ENCODE data around the gene MRS2.
"Not testable (repeated sequence)": the region's sequence is repeated elsewhere in the genome, so short reads cannot be mapped to it uniquely, and the experiment has no call there.

MRS2 gene

DNA sequence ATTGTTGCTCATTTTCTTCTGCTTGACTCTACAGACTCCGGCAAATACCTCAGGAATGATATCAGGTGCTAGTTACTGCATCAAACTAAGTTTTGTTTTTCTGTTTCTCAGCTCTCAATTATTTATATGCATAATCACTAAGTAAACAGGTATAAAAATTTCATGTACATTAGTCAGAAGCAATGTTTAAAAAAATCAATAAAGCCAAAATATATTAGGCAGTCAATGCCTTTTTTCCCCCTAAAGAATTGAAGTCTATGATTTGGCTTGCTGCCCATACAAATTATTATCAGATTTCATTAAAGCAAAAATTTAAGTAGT is 20.6 kb upstream of the MRS2 start:
- no peaks in the 10 kb centered on the region for H3K27me3 ChIP-seq (ENCODE audit: insufficient read depth, low read depth)
- H3K79me2 ChIP-seq (ENCODE audit: insufficient read depth, low read depth) = no peaks in the 10 kb centered on the region
- H3K27ac ChIP-seq = no peak overlapping the region
- no peaks in the 10 kb centered on the region for H4K20me1 ChIP-seq (ENCODE audit: insufficient read depth)
- H3K4me2 ChIP-seq = no peak overlapping the region
- no peak overlapping the region for H2AFZ ChIP-seq (ENCODE audit: low read depth)
- TF ChIP-seq, protein P1, sequence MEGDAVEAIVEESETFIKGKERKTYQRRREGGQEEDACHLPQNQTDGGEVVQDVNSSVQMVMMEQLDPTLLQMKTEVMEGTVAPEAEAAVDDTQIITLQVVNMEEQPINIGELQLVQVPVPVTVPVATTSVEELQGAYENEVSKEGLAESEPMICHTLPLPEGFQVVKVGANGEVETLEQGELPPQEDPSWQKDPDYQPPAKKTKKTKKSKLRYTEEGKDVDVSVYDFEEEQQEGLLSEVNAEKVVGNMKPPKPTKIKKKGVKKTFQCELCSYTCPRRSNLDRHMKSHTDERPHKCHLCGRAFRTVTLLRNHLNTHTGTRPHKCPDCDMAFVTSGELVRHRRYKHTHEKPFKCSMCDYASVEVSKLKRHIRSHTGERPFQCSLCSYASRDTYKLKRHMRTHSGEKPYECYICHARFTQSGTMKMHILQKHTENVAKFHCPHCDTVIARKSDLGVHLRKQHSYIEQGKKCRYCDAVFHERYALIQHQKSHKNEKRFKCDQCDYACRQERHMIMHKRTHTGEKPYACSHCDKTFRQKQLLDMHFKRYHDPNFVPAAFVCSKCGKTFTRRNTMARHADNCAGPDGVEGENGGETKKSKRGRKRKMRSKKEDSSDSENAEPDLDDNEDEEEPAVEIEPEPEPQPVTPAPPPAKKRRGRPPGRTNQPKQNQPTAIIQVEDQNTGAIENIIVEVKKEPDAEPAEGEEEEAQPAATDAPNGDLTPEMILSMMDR (conservative IDR thresholded peaks at IDR 0.05; ENCODE audit: low read depth, low read length) = no peak
- H3K4me1 ChIP-seq (ENCODE audit: low read depth, poor library complexity, severe bottlenecking) = no peaks in the 10 kb centered on the region
- no peaks in the 10 kb centered on the region for H3K36me3 ChIP-seq (ENCODE audit: insufficient read depth)
- H3K9ac ChIP-seq = no peak overlapping the region
- no peak overlapping the region for H3K4me3 ChIP-seq (IDR thresholded peaks at IDR 0.05; ENCODE audit: insufficient read depth, low read depth, low read length)

DNA sequence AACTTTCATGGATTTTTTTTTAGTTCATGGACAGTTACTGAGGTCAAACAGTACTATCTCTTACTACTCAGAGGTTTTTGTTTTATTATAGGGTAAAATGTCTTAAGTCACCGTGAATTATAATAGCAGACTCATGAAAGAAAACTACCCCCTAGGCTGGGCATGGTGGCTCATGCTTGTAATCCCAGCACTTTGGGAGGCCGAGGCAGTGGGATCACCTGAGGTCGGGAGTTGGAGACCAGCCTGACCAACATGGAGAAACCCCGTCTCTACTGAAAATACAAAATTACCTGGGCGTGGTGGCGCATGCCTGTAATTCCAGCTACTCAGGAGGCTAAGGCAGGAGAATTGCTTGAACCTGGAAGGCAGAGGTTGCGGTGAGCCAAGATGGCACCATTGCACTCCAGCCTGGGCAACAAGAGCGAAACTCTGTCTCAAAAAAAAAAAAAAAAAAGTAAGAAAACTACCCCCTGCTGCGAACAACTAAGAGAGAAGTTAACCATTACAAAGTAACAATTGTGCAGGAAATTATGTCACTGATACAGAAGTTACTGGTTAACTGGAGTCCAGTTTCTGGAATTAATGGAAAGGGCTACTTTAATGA is 19.7 kb upstream of the MRS2 start:
- H3K27ac ChIP-seq, H3K4me2 ChIP-seq: not testable (repeated sequence)

DNA sequence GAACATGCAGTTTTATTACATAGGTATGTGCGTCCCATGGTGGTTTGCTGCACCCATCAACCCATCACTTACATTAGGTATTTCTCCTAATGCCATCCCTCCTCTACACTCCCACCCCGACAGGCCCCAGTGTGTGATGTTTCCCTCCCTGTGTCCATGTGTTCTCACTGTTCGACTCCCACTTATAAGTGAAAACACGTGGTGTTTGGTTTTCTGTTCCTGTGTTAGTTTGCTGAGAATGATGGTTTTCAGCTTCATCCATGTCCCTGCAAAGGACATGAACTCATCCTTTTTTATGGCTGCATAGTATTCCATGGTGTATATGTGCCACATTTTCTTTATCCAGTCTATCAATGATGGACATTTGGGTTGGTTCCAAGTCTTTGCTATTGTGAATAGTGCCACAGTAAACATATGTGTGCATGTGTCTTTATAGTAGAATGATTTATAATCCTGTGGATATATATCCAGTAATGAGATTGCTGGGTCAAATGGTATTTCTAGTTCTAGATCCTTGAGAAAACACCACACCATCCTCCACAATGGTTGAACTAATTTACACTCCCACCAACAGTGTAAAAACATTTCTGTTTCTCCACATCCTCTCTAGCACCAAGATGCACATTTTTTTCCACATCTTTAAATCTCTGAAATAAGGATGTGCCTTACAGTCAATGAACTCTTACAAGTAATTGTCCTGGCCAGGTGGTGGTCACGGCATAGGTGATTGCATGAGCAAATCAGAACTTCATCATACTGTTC is 18.2 kb upstream of the MRS2 start:
- H3K27ac ChIP-seq; H3K9ac ChIP-seq; H3K36me3 ChIP-seq (ENCODE audit: insufficient read depth); H4K20me1 ChIP-seq (ENCODE audit: insufficient read depth); H2AFZ ChIP-seq (ENCODE audit: low read depth); H3K4me1 ChIP-seq (ENCODE audit: low read depth, poor library complexity, severe bottlenecking); H3K79me2 ChIP-seq (ENCODE audit: insufficient read depth, low read depth); H3K27me3 ChIP-seq (ENCODE audit: insufficient read depth, low read depth); H3K4me3 ChIP-seq (IDR thresholded peaks at IDR 0.05; ENCODE audit: insufficient read depth, low read depth, low read length); H3K4me2 ChIP-seq: not testable (repeated sequence)

More for the DNA sequence above, 19.7 kb upstream of the MRS2 start:
- H3K36me3 ChIP-seq (ENCODE audit: insufficient read depth); H3K27me3 ChIP-seq (ENCODE audit: insufficient read depth, low read depth); H3K4me3 ChIP-seq (IDR thresholded peaks at IDR 0.05; ENCODE audit: insufficient read depth, low read depth, low read length); H3K4me1 ChIP-seq (ENCODE audit: low read depth, poor library complexity, severe bottlenecking); H2AFZ ChIP-seq (ENCODE audit: low read depth); H3K79me2 ChIP-seq (ENCODE audit: insufficient read depth, low read depth); H3K9ac ChIP-seq; H4K20me1 ChIP-seq (ENCODE audit: insufficient read depth): not testable (repeated sequence)

DNA sequence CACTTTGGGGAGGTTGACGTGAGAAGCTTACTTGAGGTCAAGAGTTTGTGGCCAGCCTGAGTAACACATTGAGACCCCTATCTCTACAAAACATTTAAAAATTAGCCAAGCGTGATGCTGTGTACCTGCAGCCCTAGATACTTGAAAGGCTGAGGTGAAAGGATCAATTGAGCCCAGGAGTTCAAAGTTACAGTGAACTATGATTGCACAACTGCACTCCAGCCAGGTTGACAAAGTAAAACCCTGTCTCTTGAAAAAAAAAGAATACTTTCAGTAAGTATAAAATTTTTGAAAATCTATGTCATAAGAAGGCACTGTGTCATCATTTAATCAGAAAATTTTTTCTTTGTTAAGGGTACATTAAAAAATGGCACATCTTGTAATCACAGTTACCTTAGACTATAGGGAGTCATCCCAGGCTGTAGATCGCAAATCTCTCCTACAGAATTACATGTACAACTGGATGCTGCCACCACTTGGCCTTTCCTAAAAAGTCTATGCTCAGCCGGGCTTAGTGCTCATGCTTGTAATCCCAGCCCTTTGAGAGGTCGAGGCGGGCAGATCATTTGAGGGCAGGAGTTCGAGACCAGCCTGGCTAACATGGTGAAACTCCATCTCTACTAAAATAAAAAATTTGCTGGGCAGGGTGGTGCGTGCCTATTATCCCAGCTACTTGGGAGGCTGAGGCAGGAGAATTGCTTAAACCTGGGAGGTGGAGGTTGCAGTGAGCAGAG is 17.0 kb upstream of the MRS2 start:
- Histone ChIP-seq H3K4me3 (IDR thresholded peaks at IDR 0.05; ENCODE audit: insufficient read depth, low read depth, low read length) (no peak overlapping the region), H3K36me3 (ENCODE audit: insufficient read depth) (no peaks in the 10 kb centered on the region), H3K4me2 (no peak overlapping the region), H2AFZ (ENCODE audit: low read depth) (no peak overlapping the region), H3K4me1 (ENCODE audit: low read depth, poor library complexity, severe bottlenecking) (no peaks in the 10 kb centered on the region), H3K9ac (no peak overlapping the region), H3K27ac (no peak overlapping the region), H3K79me2 (ENCODE audit: insufficient read depth, low read depth) (no peaks in the 10 kb centered on the region), H3K27me3 (ENCODE audit: insufficient read depth, low read depth) (no peaks in the 10 kb centered on the region), H4K20me1 (ENCODE audit: insufficient read depth) (no peaks in the 10 kb centered on the region)
- TF ChIP-seq, protein P1 (conservative IDR thresholded peaks at IDR 0.05; ENCODE audit: low read depth, low read length) = no peak

DNA sequence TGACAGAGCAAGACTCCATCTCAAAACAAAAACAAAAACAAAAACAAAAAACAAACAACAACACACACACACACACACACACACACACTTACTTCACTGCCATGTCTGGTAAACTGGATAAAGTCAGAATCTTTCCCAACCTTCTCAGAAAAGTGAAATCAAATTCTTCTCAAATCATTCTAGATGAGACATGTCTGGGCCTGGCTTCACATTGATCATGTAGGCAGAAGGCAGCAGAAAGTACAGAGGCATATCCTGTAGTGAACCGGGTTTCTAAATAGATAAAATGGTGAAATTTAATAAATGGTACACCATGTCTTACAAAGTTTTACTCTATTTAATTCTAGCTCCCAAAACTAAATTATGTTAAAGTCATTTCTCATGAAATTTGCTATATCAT is 14.9 kb upstream of the MRS2 start:
- no peak overlapping the region for H3K27ac ChIP-seq
- TF ChIP-seq, protein P1 (conservative IDR thresholded peaks at IDR 0.05; ENCODE audit: low read depth, low read length) = no peak
- no peaks in the 10 kb centered on the region for H3K27me3 ChIP-seq (ENCODE audit: insufficient read depth, low read depth)
- no peak overlapping the region for H3K9ac ChIP-seq
- peaks cover 12% of the 10 kb centered on the region for H3K4me1 ChIP-seq (ENCODE audit: low read depth, poor library complexity, severe bottlenecking)
- no peak overlapping the region for H3K4me2 ChIP-seq
- no peaks in the 10 kb centered on the region for H3K36me3 ChIP-seq (ENCODE audit: insufficient read depth)
- H2AFZ ChIP-seq (ENCODE audit: low read depth) = no peak overlapping the region
- H4K20me1 ChIP-seq (ENCODE audit: insufficient read depth) = no peaks in the 10 kb centered on the region
- no peak overlapping the region for H3K4me3 ChIP-seq (IDR thresholded peaks at IDR 0.05; ENCODE audit: insufficient read depth, low read depth, low read length)
- no peaks in the 10 kb centered on the region for H3K79me2 ChIP-seq (ENCODE audit: insufficient read depth, low read depth)

All from KMS-11 (cell line).